HG02588 (cell line): ENCODE data around the gene TAPBP.
"Not testable (repeated sequence)": the region's sequence is repeated elsewhere in the genome, so short reads cannot be mapped to it uniquely, and the experiment has no call there.

Experiments used
- ATAC-seq: cut with Tn5 transposase; IDR thresholded peaks from one replicate; pipeline ENCODE4 v1.9.1; 2021; ENCODE audit warnings: mild to moderate bottlenecking, moderate library complexity; ENCODE audit not compliant: unreplicated experiment

Gene TAPBP

GRCh38 chr6:33297956-33298772 lies 15.7 kb downstream of the TAPBP start:
- no peak for ATAC-seq

- no peak for ATAC-seq
Observed at GRCh38 chr6:33297406-33297955, 16.4 kb downstream of the TAPBP start.

GRCh38 chr6:33296797-33297405 lies 17.0 kb downstream of the TAPBP start:
- no peak for ATAC-seq

GRCh38 chr6:33295621-33296369 lies 18.1 kb downstream of the TAPBP start:
- no peak for ATAC-seq

GRCh38 chr6:33294086-33294823 lies 19.6 kb downstream of the TAPBP start:
- ATAC-seq = no peak

GRCh38 chr6:33292996-33293682 lies 20.7 kb downstream of the TAPBP start:
- no peak for ATAC-seq

GRCh38 chr6:33290459-33290858 lies 23.4 kb downstream of the TAPBP start:
- ATAC-seq = no peak

- peak; percentile 7 for ATAC-seq
Observed at GRCh38 chr6:33289784-33290315, 24.0 kb downstream of the TAPBP start.

GRCh38 chr6:33288921-33289783 lies 24.7 kb downstream of the TAPBP start, which contains the start of the genes PFDN6 and WDR46:
TSS of gene PFDN6 (plus strand) at chr6:33289601. CDS start at chr6:33289857, 256 bp downstream.
TSS of gene WDR46 (minus strand) at chr6:33289239. CDS start at chr6:33289170, 69 bp downstream.
- peak; percentile 81 for ATAC-seq

GRCh38 chr6:33288141-33288920 lies 25.5 kb downstream of the TAPBP start:
- ATAC-seq = no peak

GRCh38 chr6:33286946-33287914 lies 26.6 kb downstream of the TAPBP start:
- ATAC-seq = no peak

- ATAC-seq = not testable (repeated sequence)
Observed at GRCh38 chr6:33285214-33285613, 28.7 kb downstream of the TAPBP start.

GRCh38 chr6:33280539-33280938 lies 33.3 kb downstream of the TAPBP start:
- ATAC-seq = no peak

GRCh38 chr6:33279971-33280511 lies 33.8 kb downstream of the TAPBP start:
- no peak for ATAC-seq

GRCh38 chr6:33279257-33279695 lies 34.6 kb downstream of the TAPBP start:
- ATAC-seq = no peak

GRCh38 chr6:33278810-33279209 lies 35.1 kb downstream of the TAPBP start:
- ATAC-seq = no peak

- ATAC-seq = no peak
Observed at GRCh38 chr6:33278392-33278741, 35.5 kb downstream of the TAPBP start.
